GM19324 (cell line): ENCODE data around the gene CEBPG.

ENCODE experiments used
- ATAC-seq: cut with Tn5 transposase; IDR thresholded peaks from one replicate; pipeline ENCODE4 v1.9.1; 2021; ENCODE audit warnings: mild to moderate bottlenecking, moderate library complexity; ENCODE audit not compliant: unreplicated experiment, low FRiP score

The CEBPG gene

DNA sequence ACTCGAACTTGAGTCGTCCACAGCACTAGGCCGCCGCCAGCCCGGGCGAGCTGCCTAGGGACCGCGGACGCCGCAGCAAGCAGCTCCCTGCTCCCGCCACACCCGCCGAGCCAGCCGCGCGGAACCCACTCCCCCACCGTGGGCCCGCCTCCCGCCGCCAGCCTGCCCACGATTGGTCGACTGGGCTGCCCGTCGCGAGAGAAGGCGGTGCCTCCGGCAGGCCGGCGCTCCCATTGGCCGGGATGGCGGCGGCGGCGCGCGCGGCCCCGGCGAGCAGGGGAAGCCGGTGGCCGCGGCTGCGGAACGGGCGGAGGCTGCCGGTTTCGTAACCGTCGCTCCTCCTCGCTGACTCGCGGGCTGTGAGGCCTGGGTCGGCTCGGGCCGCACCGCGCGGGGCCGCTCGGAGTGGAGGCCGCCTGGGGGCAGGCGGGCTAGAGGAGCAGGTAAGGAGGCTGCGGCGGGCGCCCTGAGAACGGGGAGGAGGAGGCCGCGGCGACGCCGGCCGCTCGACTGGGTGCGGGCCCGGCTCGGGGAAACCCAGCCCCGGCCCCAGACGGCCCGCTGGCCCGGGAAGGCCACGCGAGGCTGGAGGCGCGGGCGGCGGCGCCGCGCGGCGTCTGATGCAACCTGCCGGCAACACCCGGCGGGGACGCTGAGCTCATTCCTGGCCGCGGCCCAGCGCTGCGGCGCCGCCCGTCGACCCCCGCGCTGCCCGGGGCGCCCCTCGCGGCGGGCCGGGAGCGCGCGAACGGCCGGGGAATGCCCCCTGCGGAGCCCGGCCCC, at the start of gene CEBPG:
Gene CEBPG (plus strand): TSS at position 257 of the 783 bp plus-strand sequence. CDS start 5,531 bp downstream, outside the sequence.
- peak; percentile 95 for ATAC-seq

DNA sequence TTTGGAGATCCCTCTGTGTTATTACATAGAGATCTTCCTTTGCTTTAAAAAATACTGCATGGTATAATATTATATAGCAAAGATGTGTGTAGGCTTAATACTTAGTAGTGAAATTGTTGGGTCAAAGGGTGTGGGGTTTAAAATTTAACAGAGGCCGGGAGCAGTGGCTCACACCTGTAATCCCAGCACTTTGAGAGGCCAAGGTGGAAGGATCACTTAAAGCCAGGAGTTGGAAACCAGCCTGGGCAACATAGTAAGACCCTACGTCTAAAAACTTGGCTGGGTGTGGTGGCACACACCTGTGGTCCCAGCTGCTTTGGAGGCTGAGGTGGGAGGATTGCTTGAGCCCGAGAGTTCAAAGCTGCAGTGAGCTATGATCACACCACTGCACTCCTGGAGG, 48.9 kb upstream of the CEBPG start:
- no peak for ATAC-seq

- ATAC-seq = no peak
These were observed 47.6 kb upstream of the CEBPG start for GRCh38 chr19:33325920-33326319.

DNA sequence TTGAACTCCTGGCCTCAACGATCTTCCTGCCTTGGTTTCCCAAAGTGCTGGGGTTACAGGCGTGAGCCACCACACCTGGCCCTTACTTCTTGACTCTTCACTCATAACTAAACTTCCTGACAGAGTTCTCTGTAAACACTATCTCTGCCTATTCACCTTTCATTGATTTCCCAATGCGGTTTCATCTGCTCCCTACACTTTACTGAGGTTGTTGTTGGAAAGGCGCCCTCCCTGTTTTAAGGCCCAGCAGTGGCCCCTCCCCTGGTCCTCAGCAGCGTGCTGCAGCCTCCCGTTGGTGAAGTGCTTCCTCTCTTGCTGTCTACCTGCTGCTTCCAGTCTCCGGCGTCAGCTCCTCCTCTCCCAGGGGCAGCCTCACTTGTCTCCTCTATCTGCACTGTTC, 44.4 kb upstream of the CEBPG start:
- ATAC-seq = no peak

DNA sequence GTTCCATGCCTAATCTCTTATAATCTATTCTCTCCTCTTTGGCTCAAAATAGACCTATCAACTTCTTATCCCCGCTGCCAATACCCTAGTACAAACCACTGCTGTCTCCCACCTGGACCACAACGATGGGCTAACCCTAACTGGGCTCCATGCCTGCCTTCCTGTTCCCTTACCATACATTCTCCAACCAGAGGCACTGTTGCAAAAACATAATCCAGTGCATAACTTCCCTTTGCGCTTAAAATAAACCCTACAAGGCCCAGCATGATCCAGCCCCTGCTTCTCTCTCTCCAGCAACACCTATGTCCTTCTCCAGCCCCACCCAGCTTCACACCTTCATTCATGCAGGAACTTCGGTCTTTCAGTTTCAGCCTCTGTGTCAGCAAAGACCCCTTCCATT, 43.8 kb upstream of the CEBPG start:
- ATAC-seq = no peak

DNA sequence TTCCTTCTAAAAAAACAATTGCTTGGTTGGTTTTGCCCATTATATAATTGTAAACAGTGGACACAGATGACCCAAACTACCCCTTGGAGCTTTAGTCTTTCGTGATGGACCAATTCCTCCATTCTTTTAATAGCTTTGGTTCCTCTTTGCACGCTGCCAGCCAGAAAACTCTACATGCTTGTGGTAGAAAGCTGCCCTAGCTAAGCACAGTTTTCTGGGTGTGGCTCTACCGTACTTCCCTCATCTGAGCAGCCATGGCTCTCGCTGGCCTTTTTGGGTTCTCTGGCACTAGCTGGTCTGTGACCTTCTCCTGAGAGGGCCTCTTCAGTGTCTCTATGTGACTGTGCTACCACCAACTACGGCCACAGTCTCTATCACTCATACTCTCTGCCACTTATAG, 41.3 kb upstream of the CEBPG start:
- no peak for ATAC-seq

- ATAC-seq = no peak
These were observed 40.4 kb upstream of the CEBPG start for GRCh38 chr19:33333151-33333550.

- no peak for ATAC-seq
These were observed 39.9 kb upstream of the CEBPG start for GRCh38 chr19:33333642-33334041.

GRCh38 chr19:33334271-33334670, 39.2 kb upstream of the CEBPG start:
- ATAC-seq = no peak

DNA sequence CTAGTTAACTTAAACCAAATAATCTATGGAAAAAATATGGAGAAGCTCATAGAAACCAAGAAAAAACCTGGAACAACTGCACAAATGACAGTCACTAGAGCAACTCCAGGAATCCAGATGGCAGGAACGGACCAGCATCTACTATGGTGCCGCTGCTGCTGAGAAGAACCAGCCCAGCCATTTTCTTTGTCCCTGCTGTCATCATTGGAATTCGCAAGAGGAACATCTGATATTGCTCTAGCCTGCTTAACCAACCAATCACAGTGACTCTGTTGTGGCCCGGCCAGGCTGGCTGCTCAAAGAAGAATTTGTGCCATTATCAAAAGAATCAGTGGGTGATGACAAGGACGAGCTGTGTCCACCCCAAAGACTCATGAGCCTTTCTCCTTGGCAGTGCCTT, 38.1 kb upstream of the CEBPG start:
- ATAC-seq = no peak

- ATAC-seq = no peak
These were observed 34.2 kb upstream of the CEBPG start for GRCh38 chr19:33339016-33339984.

GRCh38 chr19:33340991-33341390, 32.5 kb upstream of the CEBPG start:
- ATAC-seq = no peak

- ATAC-seq = no peak
These were observed 30.2 kb upstream of the CEBPG start for GRCh38 chr19:33343301-33343700.

DNA sequence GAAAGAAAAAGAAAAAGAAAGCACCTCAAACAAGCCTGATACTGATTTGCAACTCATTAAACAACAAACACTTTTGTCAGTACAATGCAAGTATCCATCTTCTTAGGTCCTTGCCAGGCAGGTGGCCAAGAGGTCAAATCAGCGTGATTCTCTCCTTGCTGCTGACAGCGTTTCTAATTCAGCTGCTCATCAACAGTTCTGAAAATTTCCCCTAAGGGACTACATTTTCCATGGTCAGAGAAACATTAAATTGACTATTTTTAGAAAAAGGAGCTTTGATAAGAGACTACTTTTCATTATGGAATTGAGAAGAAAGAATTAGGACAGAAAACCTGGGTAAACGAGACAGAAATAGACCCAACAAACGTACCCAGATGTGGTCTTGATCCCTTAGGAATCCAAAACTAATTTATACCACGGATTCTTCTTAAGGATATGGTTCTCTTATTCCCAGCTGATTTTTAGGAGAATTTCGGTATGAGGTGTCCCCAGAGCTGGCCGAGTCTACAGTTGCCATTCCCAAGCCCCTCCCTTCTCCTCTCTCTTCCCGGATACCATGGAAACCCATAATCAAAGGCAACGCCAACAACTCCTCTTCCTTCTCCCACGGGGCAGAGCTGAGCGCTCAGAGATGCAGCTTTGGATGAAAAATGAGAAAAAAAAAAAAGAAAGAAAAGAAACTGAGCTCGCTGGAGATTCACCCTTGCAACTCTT, 29.5 kb upstream of the CEBPG start:
- ATAC-seq = no peak

DNA sequence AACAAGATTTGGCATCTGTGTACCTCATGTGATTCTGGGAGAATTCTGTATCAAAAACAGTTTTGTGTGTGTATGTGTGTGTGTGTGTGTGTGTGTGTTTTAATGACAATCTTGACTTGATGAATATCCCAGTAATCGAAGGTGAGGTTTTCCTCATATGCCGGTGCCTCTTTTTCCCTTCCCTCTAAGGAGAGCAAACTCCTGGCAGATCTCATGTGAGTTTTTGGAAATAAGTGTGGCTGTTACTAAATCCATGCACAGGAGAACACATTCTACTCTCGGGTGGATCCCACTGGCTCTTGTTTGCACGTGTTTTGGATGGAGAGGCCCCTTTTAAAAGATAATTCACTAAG, 29.0 kb upstream of the CEBPG start:
- ATAC-seq = no peak

GRCh38 chr19:33345163-33345562, 28.3 kb upstream of the CEBPG start:
- ATAC-seq = no peak

DNA sequence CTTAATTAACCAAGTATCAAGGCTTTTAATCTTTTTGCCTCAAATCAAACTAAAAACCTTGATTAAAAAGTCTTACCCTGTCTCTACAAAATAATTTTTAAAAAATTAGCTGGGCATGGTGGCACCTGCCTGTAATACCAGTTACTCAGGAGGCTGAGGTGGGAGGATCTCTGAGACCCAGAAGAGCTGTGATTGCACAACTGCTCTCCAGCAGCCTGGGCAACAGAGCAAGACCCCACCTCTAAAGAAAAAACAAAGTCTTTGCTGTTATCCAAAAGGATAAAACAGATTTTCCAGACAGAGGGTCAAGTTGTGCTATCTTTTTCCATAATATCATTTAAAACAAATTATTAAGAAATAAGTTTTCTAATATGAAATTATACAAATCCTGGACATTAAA, 26.8 kb upstream of the CEBPG start:
- no peak for ATAC-seq

- no peak for ATAC-seq
These were observed 26.2 kb upstream of the CEBPG start for GRCh38 chr19:33347300-33347699.

- ATAC-seq = no peak
These were observed 25.1 kb upstream of the CEBPG start for GRCh38 chr19:33348301-33349010.
